Lung (tissue), 10 donors: ENCODE results near the gene POTEG. TPM values are rescaled to one million over a fixed set of nuclear protein-coding genes. Genes with fewer than 3 reads are reported as not detected.
"Not testable (repeated sequence)": the region's sequence is repeated elsewhere in the genome, so short reads cannot be mapped to it uniquely, and the experiment has no call there.

Experiments
- ATAC-seq: fragments of 200-7000 bp; cut with Tn5 transposase; one replicate; pipeline ENCODE4 v1.9.1; 2020; ENCODE audit warnings: moderate number of reproducible peaks; ENCODE audit not compliant: insufficient read depth, low FRiP score
- DNase-seq, 3 donors: peaks; one replicate each; pipeline ENCODE4 v3.0.0-alpha.2; 2013 to 2017
- H3K27ac ChIP-seq, 2 donors: one replicate each; pipeline ENCODE4 v1.5.1; 2013; ENCODE audit warnings: mild to moderate bottlenecking in 2 of 2, moderate library complexity in 2 of 2, control low read depth in 1 of 2, inconsistent platforms in 1 of 2, low read depth in 1 of 2, low read length in 1 of 2
- H3K27me3 ChIP-seq, 3 donors: one replicate each; pipeline ENCODE4 v1.5.1; 2013; ENCODE audit warnings: low read length in 2 of 3; ENCODE audit not compliant: control insufficient read depth in 3 of 3, insufficient read depth in 3 of 3
- H3K36me3 ChIP-seq, 4 donors: one replicate each; pipeline ENCODE4 v1.5.1; 2013; ENCODE audit warnings: low read length in 4 of 4, mild to moderate bottlenecking in 1 of 4, moderate library complexity in 1 of 4; ENCODE audit not compliant: control insufficient read depth in 4 of 4, insufficient read depth in 4 of 4
- H3K4me1 ChIP-seq, 5 donors: one replicate each; pipeline ENCODE4 v1.5.1; 2013; ENCODE audit warnings: low read length in 5 of 5, mild to moderate bottlenecking in 2 of 5, moderate library complexity in 1 of 5; ENCODE audit not compliant: control insufficient read depth in 5 of 5, insufficient read depth in 5 of 5
- H3K4me3 ChIP-seq: one replicate; pipeline ENCODE4 v1.5.1; 2013; ENCODE audit warnings: mild to moderate bottlenecking, control low read depth, moderate library complexity
- H3K9ac ChIP-seq, 2 donors: one replicate each; pipeline ENCODE4 v1.5.1; 2013; ENCODE audit warnings: low read length in 2 of 2, control low read depth in 1 of 2; ENCODE audit not compliant: insufficient read depth in 1 of 2
- H3K9me3 ChIP-seq, 4 donors: one replicate each; pipeline ENCODE4 v1.5.1; 2013; ENCODE audit warnings: low read length in 3 of 4, mild to moderate bottlenecking in 1 of 4, moderate library complexity in 1 of 4; ENCODE audit not compliant: control insufficient read depth in 4 of 4, insufficient read depth in 3 of 4
- WGBS, 2 donors: extraction: QIAGEN DNeasy Blood & Tissue Kit; methylation state at CpG; one replicate each; pipeline ENCODE4 v1.1.7; 2013; 5-methylcytosine and 5-hydroxymethylcytosine counted together
- polyA plus RNA-seq, 2 donors: library from polyadenylated mRNA; stranded (reverse); fragments of 200-250 nt; gene quantifications; one replicate each; pipeline ENCODE4 v1.2.1, GENCODE V29; 2013
- total RNA-seq, 2 donors: library from RNA; depleted of rRNA in 1 of 2; stranded (reverse); fragments of >200 nt in 1 of 2; gene quantifications; one replicate each; pipeline ENCODE4 v1.2.1, GENCODE V29; 2014 to 2021
- donor health status: Bipolar disorder and iron deficiency.
- donor health status: healthy.
- donor health status: DM: yes; HTN: yes; CAD: no.

The POTEG gene
- total and polyA plus RNA-seq, 4 donors = not detected

GRCh38 chr14:19436311-19437125 is 2.4 kb upstream of the POTEG start:
- not testable (repeated sequence) for DNase-seq, ATAC-seq
- WGBS, 2 donors = 83 to 88% methylated on average over 1 to 2 of the region's 8 CpGs

GRCh38 chr14:19435852-19436251 is 1.7 kb upstream of the POTEG start:
- not testable (repeated sequence) for H3K36me3 ChIP-seq, H3K4me1 ChIP-seq, H3K9me3 ChIP-seq, H3K27me3 ChIP-seq, H3K27ac ChIP-seq, H3K9ac ChIP-seq, DNase-seq, ATAC-seq, H3K4me3 ChIP-seq
- WGBS, 2 donors = no CpG with 5 or more reads among the region's 2 CpGs

More at GRCh38 chr14:19436311-19437125, 2.4 kb upstream of the POTEG start:
- not testable (repeated sequence) for H3K4me3 ChIP-seq, H3K27me3 ChIP-seq, H3K4me1 ChIP-seq, H3K9ac ChIP-seq, H3K27ac ChIP-seq, H3K9me3 ChIP-seq, H3K36me3 ChIP-seq

- H3K4me1 ChIP-seq, H3K9ac ChIP-seq, DNase-seq, H3K9me3 ChIP-seq, H3K27ac ChIP-seq, ATAC-seq, H3K27me3 ChIP-seq, H3K36me3 ChIP-seq, H3K4me3 ChIP-seq: not testable (repeated sequence)
- 88 to 90% methylated on average over 36 to 50 of the region's 53 CpGs for WGBS, 2 donors
Measured at GRCh38 chr14:19434891-19435290, 750 bp upstream of the POTEG start.

- H3K27ac ChIP-seq, H3K4me3 ChIP-seq, DNase-seq, H3K9ac ChIP-seq, H3K27me3 ChIP-seq, H3K9me3 ChIP-seq, ATAC-seq, H3K4me1 ChIP-seq, H3K36me3 ChIP-seq: not testable (repeated sequence)
- WGBS, 2 donors = 74 to 78% methylated on average over 5 to 7 of the region's 16 CpGs
Measured at GRCh38 chr14:19433765-19434164, 376 bp downstream of the POTEG start.

GRCh38 chr14:19408519-19408918 is 25.6 kb downstream of the POTEG start:
- H3K27me3 ChIP-seq, H3K9me3 ChIP-seq, H3K27ac ChIP-seq, ATAC-seq, H3K4me1 ChIP-seq, DNase-seq, H3K36me3 ChIP-seq, H3K9ac ChIP-seq, H3K4me3 ChIP-seq: not testable (repeated sequence)
- 80 to 84% methylated on average over 8 of the region's 13 CpGs for WGBS, 2 donors

GRCh38 chr14:19402097-19402496 is 32.0 kb downstream of the POTEG start:
- not testable (repeated sequence) for H3K27ac ChIP-seq, ATAC-seq, H3K9ac ChIP-seq, H3K4me1 ChIP-seq, H3K36me3 ChIP-seq, H3K9me3 ChIP-seq, H3K4me3 ChIP-seq, DNase-seq, H3K27me3 ChIP-seq
- 81 to 85% methylated on average over 9 to 10 of the region's 18 CpGs for WGBS, 2 donors

- not testable (repeated sequence) for H3K27ac ChIP-seq, ATAC-seq, H3K27me3 ChIP-seq, H3K9me3 ChIP-seq, H3K4me3 ChIP-seq, H3K36me3 ChIP-seq, DNase-seq, H3K4me1 ChIP-seq, H3K9ac ChIP-seq
- WGBS, 2 donors = 87% methylated on average over 4 to 5 of the region's 12 CpGs
Measured at GRCh38 chr14:19394727-19395126, 39.4 kb downstream of the POTEG start.

GRCh38 chr14:19390230-19390629 is 43.9 kb downstream of the POTEG start:
- H3K9ac ChIP-seq, H3K27me3 ChIP-seq, H3K4me3 ChIP-seq, H3K27ac ChIP-seq, H3K36me3 ChIP-seq, ATAC-seq, H3K9me3 ChIP-seq, DNase-seq, H3K4me1 ChIP-seq: not testable (repeated sequence)
- WGBS, 2 donors = 88 to 89% methylated on average over 10 of the region's 10 CpGs
